ENCODE measurements around the gene CST1. TPM values are rescaled to one million over a fixed set of nuclear protein-coding genes. Genes with fewer than 3 reads are reported as not detected.
"Not testable (repeated sequence)": the region's sequence is repeated elsewhere in the genome, so short reads cannot be mapped to it uniquely, and the experiment has no call there.

The CST1 gene
- total and polyA plus RNA-seq, 4 experiments from 2014 or later: not detected

- H3K4me3 ChIP-seq (ENCODE audit: low read length in 2 of 2); H3K27ac ChIP-seq (ENCODE audit: low read depth, low read length); H3K9me3 ChIP-seq (ENCODE audit: control insufficient read depth in 1 of 2, low read length in 2 of 2); CTCF ChIA-PET (ENCODE audit: partially characterized antibody); H3K27me3 ChIP-seq (ENCODE audit: insufficient read depth, low read length); H3K27ac Mint-ChIP-seq; POLR2A ChIA-PET (ENCODE audit: partially characterized antibody); H3K9me3 Mint-ChIP-seq; H3K4me1 ChIP-seq (ENCODE audit: insufficient read depth, low read length); H3K4me3 Mint-ChIP-seq; intact Hi-C loops (cut with micrococcal nuclease); H3K36me3 Mint-ChIP-seq; H3K36me3 ChIP-seq (ENCODE audit: insufficient read depth, low read length); DNase-seq; H3K27me3 Mint-ChIP-seq; H3K4me1 Mint-ChIP-seq: not testable (repeated sequence)
These were observed 27.9 kb upstream of the CST1 start for GRCh38 chr20:23778676-23779075.

DNA sequence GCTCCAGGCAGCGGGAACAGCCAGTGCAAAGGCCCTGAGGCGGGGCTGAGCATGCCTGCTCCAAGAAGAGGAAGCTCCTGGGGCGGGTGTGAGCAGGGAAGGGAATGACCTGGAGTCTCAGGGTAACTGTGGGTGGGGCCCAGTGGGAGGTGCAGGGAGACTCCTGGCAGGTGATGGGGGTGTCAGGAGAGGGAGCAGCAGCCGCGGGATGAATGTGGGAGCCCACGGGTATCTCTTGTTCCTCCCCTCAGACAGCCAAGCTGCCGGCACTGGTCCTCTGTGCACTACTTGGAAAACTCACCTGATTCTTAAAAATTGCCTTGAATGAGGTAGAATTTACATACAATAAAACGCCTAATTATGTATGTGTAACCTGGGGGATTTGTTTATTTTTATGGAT lies 26.6 kb upstream of the CST1 start:
- H3K27ac Mint-ChIP-seq; H3K27ac ChIP-seq (ENCODE audit: low read depth, low read length); H3K27me3 ChIP-seq (ENCODE audit: insufficient read depth, low read length); H3K9me3 ChIP-seq (ENCODE audit: control insufficient read depth in 1 of 2, low read length in 2 of 2); H3K36me3 ChIP-seq (ENCODE audit: insufficient read depth, low read length); H3K4me1 Mint-ChIP-seq; H3K4me3 ChIP-seq (ENCODE audit: low read length in 2 of 2); H3K36me3 Mint-ChIP-seq; H3K4me3 Mint-ChIP-seq; intact Hi-C loops (cut with micrococcal nuclease); POLR2A ChIA-PET (ENCODE audit: partially characterized antibody); DNase-seq; H3K27me3 Mint-ChIP-seq; H3K4me1 ChIP-seq (ENCODE audit: insufficient read depth, low read length); H3K9me3 Mint-ChIP-seq; CTCF ChIA-PET (ENCODE audit: partially characterized antibody): not testable (repeated sequence)

DNA sequence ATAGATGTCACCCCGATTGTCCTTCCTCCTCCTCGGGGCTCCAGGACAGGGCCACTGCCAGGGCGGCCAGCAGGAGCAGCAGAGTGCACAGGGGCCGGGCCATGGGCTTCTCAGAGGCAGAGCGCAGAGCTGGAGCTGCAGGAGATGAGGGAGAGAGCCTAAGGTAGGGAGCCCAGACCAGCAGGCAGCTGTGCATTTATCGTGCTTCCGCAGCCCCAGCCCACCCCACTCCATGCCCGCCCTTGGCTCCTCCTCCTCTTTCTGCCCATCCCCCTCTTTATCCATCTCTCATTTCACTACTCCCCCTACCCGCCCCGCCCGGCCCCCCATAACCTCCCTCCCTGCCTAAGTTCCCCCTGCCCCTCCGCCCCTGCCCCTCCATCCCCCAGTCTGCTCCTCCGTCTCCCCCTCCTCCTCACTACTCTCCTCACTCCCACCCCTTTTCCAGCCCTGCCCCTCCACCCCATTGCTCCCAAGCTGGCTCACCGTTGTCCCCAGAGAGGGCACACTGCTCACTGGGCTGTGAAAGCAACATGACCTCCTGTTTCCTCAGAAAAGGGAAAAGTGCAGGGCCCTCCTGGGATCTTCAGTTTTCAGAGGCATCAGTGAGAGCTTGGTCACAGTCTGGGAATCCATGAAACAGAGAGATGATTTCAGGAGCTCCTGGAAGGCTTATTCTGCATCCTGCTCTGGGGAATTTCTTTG lies 25.5 kb upstream of the CST1 start:
- H3K27ac ChIP-seq (ENCODE audit: low read depth, low read length): no peak overlapping the region
- Mint-ChIP-seq H3K36me3 (no peaks in the 10 kb centered on the region), H3K27ac (no peak overlapping the region), H3K4me1 (no peaks in the 10 kb centered on the region), H3K4me3 (no peak overlapping the region), H3K9me3 (no peaks in the 10 kb centered on the region), H3K27me3 (peaks cover 0 to 5% of the 10 kb centered on the region in 2 donors)
- H3K36me3 ChIP-seq (ENCODE audit: insufficient read depth, low read length): no peaks in the 10 kb centered on the region
- POLR2A ChIA-PET (ENCODE audit: partially characterized antibody): no interaction called here
- CTCF ChIA-PET (ENCODE audit: partially characterized antibody): no interaction called here
- intact Hi-C loops (cut with micrococcal nuclease): no loop called here
- no peaks in the 10 kb centered on the region for H3K27me3 ChIP-seq (ENCODE audit: insufficient read depth, low read length)
- DNase-seq: no peak
- no peaks in the 10 kb centered on the region for H3K4me1 ChIP-seq (ENCODE audit: insufficient read depth, low read length)
- no peaks in the 10 kb centered on the region for H3K9me3 ChIP-seq (ENCODE audit: control insufficient read depth in 1 of 2, low read length in 2 of 2)
- H3K4me3 ChIP-seq (ENCODE audit: low read length in 2 of 2): no peak overlapping the region

DNA sequence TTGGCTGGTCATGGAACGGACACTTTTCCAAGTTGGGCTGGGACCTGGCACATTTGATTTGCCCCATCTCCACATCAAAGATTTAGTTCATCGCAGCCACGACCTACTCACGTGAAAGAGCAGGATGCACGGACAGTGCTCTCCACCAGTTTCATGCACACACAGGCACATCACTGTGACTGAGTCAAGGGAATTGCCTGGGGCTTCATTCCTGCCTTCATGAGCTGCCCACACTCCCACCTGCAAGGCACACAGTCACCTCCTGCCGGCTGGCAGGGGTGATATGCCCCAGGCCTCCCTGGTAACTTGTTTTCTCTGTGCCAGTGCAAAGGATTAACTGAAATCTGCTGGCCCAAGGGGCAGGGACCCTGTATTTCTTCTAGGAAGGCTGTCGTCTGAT lies 23.3 kb upstream of the CST1 start:
- Histone ChIP-seq H3K4me1 (ENCODE audit: insufficient read depth, low read length) (no peaks in the 10 kb centered on the region), H3K27me3 (ENCODE audit: insufficient read depth, low read length) (no peaks in the 10 kb centered on the region), H3K9me3 (ENCODE audit: control insufficient read depth in 1 of 2, low read length in 2 of 2) (no peaks in the 10 kb centered on the region), H3K27ac (ENCODE audit: low read depth, low read length) (no peak overlapping the region), H3K36me3 (ENCODE audit: insufficient read depth, low read length) (no peaks in the 10 kb centered on the region), H3K4me3 (ENCODE audit: low read length in 2 of 2) (no peak overlapping the region)
- no peak overlapping the region for H3K4me3 Mint-ChIP-seq
- no peaks in the 10 kb centered on the region for H3K36me3 Mint-ChIP-seq
- no peaks in the 10 kb centered on the region for H3K9me3 Mint-ChIP-seq
- ChIA-PET POLR2A (ENCODE audit: partially characterized antibody) (no interaction called here), CTCF (ENCODE audit: partially characterized antibody) (no interaction called here)
- DNase-seq: no peak
- peaks cover 0 to 5% of the 10 kb centered on the region in 2 donors for H3K27me3 Mint-ChIP-seq
- H3K27ac Mint-ChIP-seq: no peak overlapping the region
- no peaks in the 10 kb centered on the region for H3K4me1 Mint-ChIP-seq
- intact Hi-C loops (cut with micrococcal nuclease): no loop called here

- Histone ChIP-seq H3K4me3 (ENCODE audit: low read length in 2 of 2) (no peak overlapping the region), H3K27ac (ENCODE audit: low read depth, low read length) (no peak overlapping the region), H3K4me1 (ENCODE audit: insufficient read depth, low read length) (no peaks in the 10 kb centered on the region), H3K36me3 (ENCODE audit: insufficient read depth, low read length) (no peaks in the 10 kb centered on the region), H3K27me3 (ENCODE audit: insufficient read depth, low read length) (no peaks in the 10 kb centered on the region), H3K9me3 (ENCODE audit: control insufficient read depth in 1 of 2, low read length in 2 of 2) (no peaks in the 10 kb centered on the region)
- ChIA-PET POLR2A (ENCODE audit: partially characterized antibody) (no interaction called here), CTCF (ENCODE audit: partially characterized antibody) (no interaction called here)
- Mint-ChIP-seq H3K4me1 (no peaks in the 10 kb centered on the region), H3K4me3 (peak overlapping the region in 1 of 8 donors; percentile 12), H3K36me3 (no peaks in the 10 kb centered on the region), H3K9me3 (peaks cover 0 to 1% (median 0%) of the 10 kb centered on the region in 8 donors), H3K27me3 (peaks cover 0 to 5% of the 10 kb centered on the region in 2 donors), H3K27ac (no peak overlapping the region)
- no peak for DNase-seq
- intact Hi-C loops (cut with micrococcal nuclease): no loop called here
These were observed 22.8 kb upstream of the CST1 start for GRCh38 chr20:23773579-23773978.

- H3K4me3 ChIP-seq (ENCODE audit: low read length in 2 of 2): no peak overlapping the region
- Mint-ChIP-seq H3K4me1 (no peaks in the 10 kb centered on the region), H3K27ac (no peak overlapping the region), H3K36me3 (no peaks in the 10 kb centered on the region), H3K4me3 (no peak overlapping the region), H3K9me3 (peaks cover 0 to 3% (median 0%) of the 10 kb centered on the region in 8 donors), H3K27me3 (peaks cover 0 to 5% of the 10 kb centered on the region in 2 donors)
- POLR2A ChIA-PET (ENCODE audit: partially characterized antibody): no interaction called here
- no peak overlapping the region for H3K27ac ChIP-seq (ENCODE audit: low read depth, low read length)
- H3K9me3 ChIP-seq (ENCODE audit: control insufficient read depth in 1 of 2, low read length in 2 of 2): no peaks in the 10 kb centered on the region
- DNase-seq: no peak
- H3K4me1 ChIP-seq (ENCODE audit: insufficient read depth, low read length): no peaks in the 10 kb centered on the region
- no peaks in the 10 kb centered on the region for H3K36me3 ChIP-seq (ENCODE audit: insufficient read depth, low read length)
- H3K27me3 ChIP-seq (ENCODE audit: insufficient read depth, low read length): no peaks in the 10 kb centered on the region
- intact Hi-C loops (cut with micrococcal nuclease): no loop called here
- CTCF ChIA-PET (ENCODE audit: partially characterized antibody): no interaction called here
These were observed 22.4 kb upstream of the CST1 start for GRCh38 chr20:23773127-23773526.

DNA sequence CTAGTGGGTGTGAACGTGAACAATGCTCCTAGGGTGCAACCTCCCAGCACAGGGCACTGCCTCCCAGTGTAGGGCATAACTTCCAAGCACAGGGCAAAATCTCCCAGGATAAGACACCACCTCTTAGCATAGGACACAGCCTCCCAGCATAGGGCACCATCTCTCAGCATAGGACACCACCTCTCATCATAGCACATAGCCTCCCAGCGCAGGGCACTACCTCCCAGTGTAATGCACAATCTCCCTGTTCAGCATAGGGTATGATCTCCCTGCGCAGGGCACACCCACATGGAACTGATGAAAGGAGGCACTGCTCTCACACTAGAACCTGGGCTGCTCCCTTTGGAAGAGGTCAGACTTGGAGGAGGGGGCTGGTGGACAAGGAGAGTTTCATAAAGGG lies 21.3 kb upstream of the CST1 start:
- POLR2A ChIA-PET (ENCODE audit: partially characterized antibody): no interaction called here
- no peak for DNase-seq
- CTCF ChIA-PET (ENCODE audit: partially characterized antibody): no interaction called here
- H3K4me3 Mint-ChIP-seq: no peak overlapping the region
- peaks cover 0 to 5% of the 10 kb centered on the region in 2 donors for H3K27me3 Mint-ChIP-seq
- peaks cover 0 to 3% (median 0%) of the 10 kb centered on the region in 8 donors for H3K9me3 Mint-ChIP-seq
- no peak overlapping the region for H3K27ac ChIP-seq (ENCODE audit: low read depth, low read length)
- no peak overlapping the region for H3K4me3 ChIP-seq (ENCODE audit: low read length in 2 of 2)
- H3K4me1 Mint-ChIP-seq: no peaks in the 10 kb centered on the region
- no peaks in the 10 kb centered on the region for H3K9me3 ChIP-seq (ENCODE audit: control insufficient read depth in 1 of 2, low read length in 2 of 2)
- intact Hi-C loops (cut with micrococcal nuclease): no loop called here
- H3K27ac Mint-ChIP-seq: no peak overlapping the region
- no peaks in the 10 kb centered on the region for H3K27me3 ChIP-seq (ENCODE audit: insufficient read depth, low read length)
- H3K36me3 ChIP-seq (ENCODE audit: insufficient read depth, low read length): no peaks in the 10 kb centered on the region
- H3K4me1 ChIP-seq (ENCODE audit: insufficient read depth, low read length): no peaks in the 10 kb centered on the region
- H3K36me3 Mint-ChIP-seq: no peaks in the 10 kb centered on the region

- POLR2A ChIA-PET (ENCODE audit: partially characterized antibody): no interaction called here
- H3K9me3 ChIP-seq (ENCODE audit: control insufficient read depth in 1 of 2, low read length in 2 of 2): no peaks in the 10 kb centered on the region
- Mint-ChIP-seq H3K9me3 (peaks cover 0 to 3% (median 0%) of the 10 kb centered on the region in 8 donors), H3K27me3 (peaks cover 0 to 5% of the 10 kb centered on the region in 2 donors), H3K36me3 (no peaks in the 10 kb centered on the region), H3K27ac (no peak overlapping the region), H3K4me3 (no peak overlapping the region), H3K4me1 (no peaks in the 10 kb centered on the region)
- no peaks in the 10 kb centered on the region for H3K36me3 ChIP-seq (ENCODE audit: insufficient read depth, low read length)
- DNase-seq: no peak
- intact Hi-C loops (cut with micrococcal nuclease): no loop called here
- H3K27me3 ChIP-seq (ENCODE audit: insufficient read depth, low read length): no peaks in the 10 kb centered on the region
- no peaks in the 10 kb centered on the region for H3K4me1 ChIP-seq (ENCODE audit: insufficient read depth, low read length)
- no peak overlapping the region for H3K4me3 ChIP-seq (ENCODE audit: low read length in 2 of 2)
- CTCF ChIA-PET (ENCODE audit: partially characterized antibody): no interaction called here
- no peak overlapping the region for H3K27ac ChIP-seq (ENCODE audit: low read depth, low read length)
These were observed 19.6 kb upstream of the CST1 start for GRCh38 chr20:23770384-23770783.
